ENCODE results near the gene GPAT3. TPM values are rescaled to one million over a fixed set of nuclear protein-coding genes. Genes with fewer than 3 reads are reported as not detected.

GPAT3 gene
- total RNA-seq, 1 experiment from 2014 or later, result 0.30 TPM

GRCh38 chr4:83552924-83553323, 17.0 kb downstream of the GPAT3 start:
- Mint-ChIP-seq H3K36me3 (ENCODE audit: insufficient read depth, unreplicated experiment) (no peaks in the 10 kb centered on the region), H3K4me1 (ENCODE audit: insufficient read depth, unreplicated experiment) (peaks cover 6% of the 10 kb centered on the region), H3K27ac (ENCODE audit: low read depth, unreplicated experiment) (no peak overlapping the region), H3K9me3 (ENCODE audit: unreplicated experiment) (no peaks in the 10 kb centered on the region), H3K27me3 (ENCODE audit: insufficient read depth, unreplicated experiment) (peaks cover 14% of the 10 kb centered on the region), H3K4me3 (ENCODE audit: unreplicated experiment) (no peak overlapping the region)
- CTCF ChIA-PET, result no interaction called here
- DNase-seq (ENCODE audit: unreplicated experiment), result no peak
- POLR2A ChIA-PET, result no interaction called here
- BruUV-seq (replicated peaks), result no TSS peak
- intact Hi-C loops (cut with micrococcal nuclease), result no loop called here
- TF ChIP-seq CTCF (IDR thresholded peaks at IDR 0.05; ENCODE audit: unreplicated experiment), result no peak

GRCh38 chr4:83556006-83556707, 20.2 kb downstream of the GPAT3 start:
- ChIA-PET POLR2A (interaction anchor here (0.6 kb wide), 1 partner anchor 12 kb away, joined by 4 read pairs; no protein-coding TSS in a partner anchor), CTCF (interaction anchor here (0.5 to 0.8 kb wide), 2 partner anchors 483 to 845 kb away, joined by 3 read pairs; no protein-coding TSS in a partner anchor)
- TF ChIP-seq CTCF (IDR thresholded peaks at IDR 0.05; ENCODE audit: unreplicated experiment), result no peak
- intact Hi-C loops (cut with micrococcal nuclease), result no loop called here
- H3K9me3 Mint-ChIP-seq (ENCODE audit: unreplicated experiment), result no peaks in the 10 kb centered on the region
- no peak overlapping the region for H3K27ac Mint-ChIP-seq (ENCODE audit: low read depth, unreplicated experiment)
- peaks cover 13% of the 10 kb centered on the region for H3K4me1 Mint-ChIP-seq (ENCODE audit: insufficient read depth, unreplicated experiment)
- no peak overlapping the region for H3K4me3 Mint-ChIP-seq (ENCODE audit: unreplicated experiment)
- H3K36me3 Mint-ChIP-seq (ENCODE audit: insufficient read depth, unreplicated experiment), result no peaks in the 10 kb centered on the region
- no peak for DNase-seq (ENCODE audit: unreplicated experiment)
- peaks cover 41% of the 10 kb centered on the region for H3K27me3 Mint-ChIP-seq (ENCODE audit: insufficient read depth, unreplicated experiment)
- no TSS peak for BruUV-seq (replicated peaks)

- H3K27ac Mint-ChIP-seq (ENCODE audit: low read depth, unreplicated experiment), result no peak overlapping the region
- no peak overlapping the region for H3K4me3 Mint-ChIP-seq (ENCODE audit: unreplicated experiment)
- peaks cover 18% of the 10 kb centered on the region for H3K4me1 Mint-ChIP-seq (ENCODE audit: insufficient read depth, unreplicated experiment)
- no peaks in the 10 kb centered on the region for H3K9me3 Mint-ChIP-seq (ENCODE audit: unreplicated experiment)
- no peak for TF ChIP-seq CTCF (IDR thresholded peaks at IDR 0.05; ENCODE audit: unreplicated experiment)
- ChIA-PET CTCF (interaction anchor here (0.6 kb wide), 1 partner anchor 17 kb away, joined by 3 read pairs; no protein-coding TSS in a partner anchor), POLR2A (no interaction called here)
- H3K27me3 Mint-ChIP-seq (ENCODE audit: insufficient read depth, unreplicated experiment), result peaks cover 47% of the 10 kb centered on the region
- no TSS peak for BruUV-seq (replicated peaks)
- DNase-seq (ENCODE audit: unreplicated experiment), result no peak
- H3K36me3 Mint-ChIP-seq (ENCODE audit: insufficient read depth, unreplicated experiment), result no peaks in the 10 kb centered on the region
- intact Hi-C loops (cut with micrococcal nuclease), result no loop called here
These were observed 20.9 kb downstream of the GPAT3 start for GRCh38 chr4:83556816-83557215.

- no peaks in the 10 kb centered on the region for H3K36me3 Mint-ChIP-seq (ENCODE audit: insufficient read depth, unreplicated experiment)
- no peak for TF ChIP-seq CTCF (IDR thresholded peaks at IDR 0.05; ENCODE audit: unreplicated experiment)
- peaks cover 51% of the 10 kb centered on the region for H3K27me3 Mint-ChIP-seq (ENCODE audit: insufficient read depth, unreplicated experiment)
- no peak for DNase-seq (ENCODE audit: unreplicated experiment)
- intact Hi-C loops (cut with micrococcal nuclease), result no loop called here
- BruUV-seq (replicated peaks), result no TSS peak
- CTCF ChIA-PET, result interaction anchor here (1.1 kb wide), 1 partner anchor 35 kb away, joined by 3 read pairs; no protein-coding TSS in a partner anchor
- POLR2A ChIA-PET, result no interaction called here
- no peak overlapping the region for H3K4me3 Mint-ChIP-seq (ENCODE audit: unreplicated experiment)
- no peak overlapping the region for H3K27ac Mint-ChIP-seq (ENCODE audit: low read depth, unreplicated experiment)
- no peaks in the 10 kb centered on the region for H3K9me3 Mint-ChIP-seq (ENCODE audit: unreplicated experiment)
- H3K4me1 Mint-ChIP-seq (ENCODE audit: insufficient read depth, unreplicated experiment), result peaks cover 12% of the 10 kb centered on the region
These were observed 22.2 kb downstream of the GPAT3 start for GRCh38 chr4:83558059-83558653.
